Ishikawa (cell line): ENCODE measurements around the gene CHMP4B.

Experiments
- CEBPB ChIP-seq: IDR thresholded peaks from 2 replicates; pipeline ENCODE4 v1.6.1; 2012
- CREB1 ChIP-seq: IDR thresholded peaks from 2 replicates; pipeline ENCODE4 v1.6.1; 2012; ENCODE audit warnings: low read depth
- EGR1 ChIP-seq: IDR thresholded peaks from 2 replicates; pipeline ENCODE4 v1.6.1; 2012
- EP300 ChIP-seq: IDR thresholded peaks from 2 replicates; pipeline ENCODE4 v1.6.1; 2012; ENCODE audit warnings: borderline replicate concordance
- FOXM1 ChIP-seq: IDR thresholded peaks from 2 replicates; pipeline ENCODE4 v1.6.1; 2012; ENCODE audit warnings: low read depth, borderline replicate concordance
- NFIC ChIP-seq: IDR thresholded peaks from 2 replicates; pipeline ENCODE4 v1.6.1; 2012
- RAD21 ChIP-seq: IDR thresholded peaks from 2 replicates; pipeline ENCODE4 v1.6.1; 2012; ENCODE audit warnings: low read depth
- TAF1 ChIP-seq: IDR thresholded peaks from 2 replicates; pipeline ENCODE4 v1.6.1; 2012; ENCODE audit warnings: low read depth, mild to moderate bottlenecking
- TCF12 ChIP-seq: IDR thresholded peaks from 2 replicates; pipeline ENCODE4 v1.6.1; 2012; ENCODE audit warnings: low read depth
- TEAD4 ChIP-seq: IDR thresholded peaks from 2 replicates; pipeline ENCODE4 v1.6.1; 2012
- YY1 ChIP-seq: IDR thresholded peaks from 2 replicates; pipeline ENCODE4 v1.6.1; 2012; ENCODE audit warnings: low read depth
- ZBTB7A ChIP-seq: IDR thresholded peaks from 2 replicates; pipeline ENCODE4 v1.6.1; 2012; ENCODE audit warnings: low read depth
- TF ChIP-seq, protein P1 (sequence below): IDR thresholded peaks from 2 replicates; pipeline ENCODE4 v1.6.1; 2012
- TF ChIP-seq, protein P2 (sequence below): IDR thresholded peaks from 2 replicates; pipeline ENCODE4 v1.6.1; 2012; ENCODE audit warnings: low read depth, mild to moderate bottlenecking
- TF ChIP-seq, protein P3 (sequence below): IDR thresholded peaks from 2 replicates; pipeline ENCODE4 v1.6.1; 2012

CHMP4B gene

GRCh38 chr20:33769043-33769442 lies 42.1 kb upstream of the CHMP4B start:
- TF ChIP-seq, protein P1, sequence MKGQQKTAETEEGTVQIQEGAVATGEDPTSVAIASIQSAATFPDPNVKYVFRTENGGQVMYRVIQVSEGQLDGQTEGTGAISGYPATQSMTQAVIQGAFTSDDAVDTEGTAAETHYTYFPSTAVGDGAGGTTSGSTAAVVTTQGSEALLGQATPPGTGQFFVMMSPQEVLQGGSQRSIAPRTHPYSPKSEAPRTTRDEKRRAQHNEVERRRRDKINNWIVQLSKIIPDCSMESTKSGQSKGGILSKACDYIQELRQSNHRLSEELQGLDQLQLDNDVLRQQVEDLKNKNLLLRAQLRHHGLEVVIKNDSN: no peak
- no peak for TF ChIP-seq TEAD4
- no peak for TF ChIP-seq EP300
- TF ChIP-seq, protein P2, sequence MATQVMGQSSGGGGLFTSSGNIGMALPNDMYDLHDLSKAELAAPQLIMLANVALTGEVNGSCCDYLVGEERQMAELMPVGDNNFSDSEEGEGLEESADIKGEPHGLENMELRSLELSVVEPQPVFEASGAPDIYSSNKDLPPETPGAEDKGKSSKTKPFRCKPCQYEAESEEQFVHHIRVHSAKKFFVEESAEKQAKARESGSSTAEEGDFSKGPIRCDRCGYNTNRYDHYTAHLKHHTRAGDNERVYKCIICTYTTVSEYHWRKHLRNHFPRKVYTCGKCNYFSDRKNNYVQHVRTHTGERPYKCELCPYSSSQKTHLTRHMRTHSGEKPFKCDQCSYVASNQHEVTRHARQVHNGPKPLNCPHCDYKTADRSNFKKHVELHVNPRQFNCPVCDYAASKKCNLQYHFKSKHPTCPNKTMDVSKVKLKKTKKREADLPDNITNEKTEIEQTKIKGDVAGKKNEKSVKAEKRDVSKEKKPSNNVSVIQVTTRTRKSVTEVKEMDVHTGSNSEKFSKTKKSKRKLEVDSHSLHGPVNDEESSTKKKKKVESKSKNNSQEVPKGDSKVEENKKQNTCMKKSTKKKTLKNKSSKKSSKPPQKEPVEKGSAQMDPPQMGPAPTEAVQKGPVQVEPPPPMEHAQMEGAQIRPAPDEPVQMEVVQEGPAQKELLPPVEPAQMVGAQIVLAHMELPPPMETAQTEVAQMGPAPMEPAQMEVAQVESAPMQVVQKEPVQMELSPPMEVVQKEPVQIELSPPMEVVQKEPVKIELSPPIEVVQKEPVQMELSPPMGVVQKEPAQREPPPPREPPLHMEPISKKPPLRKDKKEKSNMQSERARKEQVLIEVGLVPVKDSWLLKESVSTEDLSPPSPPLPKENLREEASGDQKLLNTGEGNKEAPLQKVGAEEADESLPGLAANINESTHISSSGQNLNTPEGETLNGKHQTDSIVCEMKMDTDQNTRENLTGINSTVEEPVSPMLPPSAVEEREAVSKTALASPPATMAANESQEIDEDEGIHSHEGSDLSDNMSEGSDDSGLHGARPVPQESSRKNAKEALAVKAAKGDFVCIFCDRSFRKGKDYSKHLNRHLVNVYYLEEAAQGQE: no peak
- TF ChIP-seq, protein P3, sequence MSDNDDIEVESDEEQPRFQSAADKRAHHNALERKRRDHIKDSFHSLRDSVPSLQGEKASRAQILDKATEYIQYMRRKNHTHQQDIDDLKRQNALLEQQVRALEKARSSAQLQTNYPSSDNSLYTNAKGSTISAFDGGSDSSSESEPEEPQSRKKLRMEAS: no peak
- TF ChIP-seq EGR1: no peak
- TF ChIP-seq CREB1: no peak
- no peak for TF ChIP-seq RAD21
- TF ChIP-seq NFIC: no peak
- TF ChIP-seq YY1: no peak
- no peak for TF ChIP-seq CEBPB
- no peak for TF ChIP-seq FOXM1
- TF ChIP-seq TAF1: no peak
- TF ChIP-seq ZBTB7A: no peak
- no peak for TF ChIP-seq TCF12

GRCh38 chr20:33770005-33770404 lies 41.1 kb upstream of the CHMP4B start:
- TF ChIP-seq CEBPB (no peak), YY1 (no peak), EGR1 (no peak), TAF1 (no peak), ZBTB7A (no peak), TEAD4 (no peak), CREB1 (no peak)
- TF ChIP-seq, protein P1: no peak
- TF ChIP-seq, protein P3: no peak

DNA sequence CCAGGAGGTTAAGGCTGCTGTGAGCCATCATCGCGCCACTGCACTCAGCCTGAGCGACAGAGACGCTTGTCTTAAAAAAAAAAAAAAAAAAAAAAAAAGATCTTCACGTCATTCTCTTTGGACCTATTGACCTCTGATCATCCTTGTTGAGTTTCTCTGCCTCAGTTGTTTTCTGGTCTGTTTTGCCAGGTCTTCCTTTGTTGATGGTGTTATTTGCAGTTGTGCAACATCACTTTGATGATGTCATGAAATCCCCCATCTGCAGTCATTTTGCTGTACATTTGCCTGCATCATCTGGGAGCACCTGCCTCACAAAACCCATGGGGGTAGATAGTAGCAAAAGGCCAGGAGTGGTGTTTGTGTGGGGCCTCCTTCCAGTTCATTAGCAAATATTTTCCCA lies 39.2 kb upstream of the CHMP4B start:
- TF ChIP-seq, protein P1: no peak
- TF ChIP-seq EP300 (no peak), RAD21 (no peak), CEBPB (no peak), FOXM1 (no peak), TCF12 (no peak), CREB1 (no peak), EGR1 (no peak), TEAD4 (no peak), YY1 (no peak), TAF1 (no peak), NFIC (no peak), ZBTB7A (no peak)
- TF ChIP-seq, protein P2: no peak
- TF ChIP-seq, protein P3: no peak

- TF ChIP-seq EGR1 (no peak), CEBPB (no peak), YY1 (no peak), FOXM1 (no peak), ZBTB7A (no peak), EP300 (no peak), NFIC (no peak), TCF12 (no peak), CREB1 (no peak), RAD21 (no peak), TEAD4 (no peak), TAF1 (no peak)
- TF ChIP-seq, protein P3: no peak
- TF ChIP-seq, protein P1: no peak
- TF ChIP-seq, protein P2: no peak
These were observed 38.7 kb upstream of the CHMP4B start for GRCh38 chr20:33772439-33772838.
